Nephron progenitor cell (in vitro differentiated cells): ENCODE results near the gene HPSE2.

Source experiments
- DNase-seq: peaks from one replicate; pipeline ENCODE4 v3.0.0; 2021
- H3K27ac Mint-ChIP-seq: 2 replicates; pipeline ENCODE4 v1.8.0; 2021; ENCODE audit warnings: mild to moderate bottlenecking, moderate library complexity, mixed read lengths
- H3K27me3 Mint-ChIP-seq: 2 replicates; pipeline ENCODE4 v1.8.0; 2021; ENCODE audit warnings: mild to moderate bottlenecking, low read depth, mixed read lengths; ENCODE audit not compliant: poor library complexity
- H3K36me3 Mint-ChIP-seq: 2 replicates; pipeline ENCODE4 v1.8.0; 2021; ENCODE audit warnings: low read depth, mixed read lengths
- H3K4me1 Mint-ChIP-seq: 2 replicates; pipeline ENCODE4 v1.8.0; 2021; ENCODE audit warnings: mixed read lengths
- H3K4me3 Mint-ChIP-seq: 2 replicates; pipeline ENCODE4 v1.8.0; 2021; ENCODE audit warnings: mild to moderate bottlenecking, moderate library complexity, mixed read lengths
- H3K9me3 Mint-ChIP-seq: 2 replicates; pipeline ENCODE4 v1.8.0; 2021; ENCODE audit warnings: mild to moderate bottlenecking, moderate library complexity, mixed read lengths
- CTCF ChIP-seq: fragments of 200-600 bp; sonication (generic); IDR thresholded peaks from 2 replicates; pipeline ENCODE4 v1.5.0; 2021; ENCODE audit warnings: antibody characterized with exemption

Gene HPSE2

GRCh38 chr10:98492763-98493162 lies 742.9 kb downstream of the HPSE2 start:
- Mint-ChIP-seq H3K27me3 (no peaks in the 10 kb centered on the region), H3K9me3 (peaks cover 40% of the 10 kb centered on the region), H3K4me1 (peaks cover 11% of the 10 kb centered on the region), H3K36me3 (peaks cover 17% of the 10 kb centered on the region), H3K27ac (no peak overlapping the region), H3K4me3 (no peak overlapping the region)
- TF ChIP-seq CTCF = no peak
- DNase-seq = no peak

GRCh38 chr10:98489561-98490481 lies 745.8 kb downstream of the HPSE2 start:
- no peak overlapping the region for H3K27ac Mint-ChIP-seq
- H3K4me1 Mint-ChIP-seq = peaks cover 20% of the 10 kb centered on the region
- no peak for TF ChIP-seq CTCF
- H3K27me3 Mint-ChIP-seq = no peaks in the 10 kb centered on the region
- H3K9me3 Mint-ChIP-seq = peaks cover 20% of the 10 kb centered on the region
- DNase-seq = no peak
- peaks cover 5% of the 10 kb centered on the region for H3K36me3 Mint-ChIP-seq
- no peak overlapping the region for H3K4me3 Mint-ChIP-seq

- Mint-ChIP-seq H3K36me3 (peaks cover 4% of the 10 kb centered on the region), H3K27me3 (no peaks in the 10 kb centered on the region), H3K9me3 (peaks cover 21% of the 10 kb centered on the region), H3K4me3 (no peak overlapping the region), H3K27ac (no peak overlapping the region), H3K4me1 (peaks cover 24% of the 10 kb centered on the region)
- no peak for DNase-seq
- TF ChIP-seq CTCF = no peak
Measured at GRCh38 chr10:98488669-98489430, 746.8 kb downstream of the HPSE2 start.

- H3K36me3 Mint-ChIP-seq = peaks cover 5% of the 10 kb centered on the region
- no peak for DNase-seq
- H3K4me3 Mint-ChIP-seq = no peak overlapping the region
- peaks cover 24% of the 10 kb centered on the region for H3K4me1 Mint-ChIP-seq
- H3K27ac Mint-ChIP-seq = no peak overlapping the region
- peaks cover 16% of the 10 kb centered on the region for H3K9me3 Mint-ChIP-seq
- TF ChIP-seq CTCF = no peak
- H3K27me3 Mint-ChIP-seq = no peaks in the 10 kb centered on the region
Measured at GRCh38 chr10:98487649-98488048, 748.0 kb downstream of the HPSE2 start.

- peaks cover 24% of the 10 kb centered on the region for H3K4me1 Mint-ChIP-seq
- peaks cover 15% of the 10 kb centered on the region for H3K9me3 Mint-ChIP-seq
- no peak for TF ChIP-seq CTCF
- H3K36me3 Mint-ChIP-seq = peaks cover 5% of the 10 kb centered on the region
- no peak for DNase-seq
- H3K27me3 Mint-ChIP-seq = no peaks in the 10 kb centered on the region
- H3K4me3 Mint-ChIP-seq = no peak overlapping the region
- no peak overlapping the region for H3K27ac Mint-ChIP-seq
Measured at GRCh38 chr10:98486421-98486820, 749.2 kb downstream of the HPSE2 start.
